WERI-Rb-1 (cell line): ENCODE measurements around the gene EBF4.

Source experiments
- DNase-seq: peaks from one replicate; pipeline ENCODE4 v3.0.0-alpha.2; 2020
- H3K27ac ChIP-seq: fragments of 250-450 bp; sonication (Bioruptor Pico); 2 replicates; pipeline ENCODE4 v1.5.1; 2020; ENCODE audit warnings: mild to moderate bottlenecking, moderate library complexity
- H3K27me3 ChIP-seq: fragments of 250-450 bp; sonication (Bioruptor Pico); 2 replicates; pipeline ENCODE4 v1.5.1; 2021; ENCODE audit warnings: mild to moderate bottlenecking, low read depth, moderate library complexity; ENCODE audit not compliant: insufficient read depth, severe bottlenecking
- H3K36me3 ChIP-seq: fragments of 250-450 bp; sonication (Bioruptor Pico); 2 replicates; pipeline ENCODE4 v1.5.1; 2020; ENCODE audit warnings: mild to moderate bottlenecking, moderate library complexity
- H3K4me3 ChIP-seq: 2 replicates; pipeline ENCODE4 v1.5.1; 2011; ENCODE audit warnings: low read depth, mild to moderate bottlenecking, control low read depth, low read length
- H3K9me3 ChIP-seq: fragments of 250-450 bp; sonication (Bioruptor Pico); 2 replicates; pipeline ENCODE4 v1.5.1; 2021; ENCODE audit warnings: mild to moderate bottlenecking, moderate library complexity; ENCODE audit not compliant: severe bottlenecking
- CTCF ChIP-seq: IDR thresholded peaks from 2 replicates; pipeline ENCODE4 v1.5.1; 2011; ENCODE audit warnings: low read depth, mild to moderate bottlenecking, control low read depth, inconsistent platforms, low read length

EBF4 gene

GRCh38 chr20:2796011-2796660 lies 103.6 kb downstream of the EBF4 start:
- TF ChIP-seq CTCF = no peak
- DNase-seq = no peak
- peaks cover 39% of the 10 kb centered on the region for H3K36me3 ChIP-seq
- no peaks in the 10 kb centered on the region for H3K27me3 ChIP-seq
- H3K9me3 ChIP-seq = no peaks in the 10 kb centered on the region
- H3K27ac ChIP-seq = no peak overlapping the region
- no peak overlapping the region for H3K4me3 ChIP-seq

GRCh38 chr20:2797136-2797983 lies 104.8 kb downstream of the EBF4 start:
- no peaks in the 10 kb centered on the region for H3K27me3 ChIP-seq
- no peaks in the 10 kb centered on the region for H3K9me3 ChIP-seq
- H3K4me3 ChIP-seq = no peak overlapping the region
- no peak overlapping the region for H3K27ac ChIP-seq
- peaks cover 39% of the 10 kb centered on the region for H3K36me3 ChIP-seq
- no peak for TF ChIP-seq CTCF
- DNase-seq = no peak

GRCh38 chr20:2798095-2798805 lies 105.7 kb downstream of the EBF4 start:
- Histone ChIP-seq H3K4me3 (no peak overlapping the region), H3K36me3 (peaks cover 35% of the 10 kb centered on the region), H3K27ac (no peak overlapping the region), H3K27me3 (no peaks in the 10 kb centered on the region), H3K9me3 (no peaks in the 10 kb centered on the region)
- no peak for TF ChIP-seq CTCF
- no peak for DNase-seq

GRCh38 chr20:2798814-2799213 lies 106.2 kb downstream of the EBF4 start:
- Histone ChIP-seq H3K27ac (no peak overlapping the region), H3K27me3 (no peaks in the 10 kb centered on the region), H3K9me3 (no peaks in the 10 kb centered on the region), H3K4me3 (no peak overlapping the region), H3K36me3 (peaks cover 35% of the 10 kb centered on the region)
- no peak for DNase-seq
- TF ChIP-seq CTCF = no peak

- TF ChIP-seq CTCF = no peak
- no peak for DNase-seq
- Histone ChIP-seq H3K9me3 (no peaks in the 10 kb centered on the region), H3K27ac (no peak overlapping the region), H3K27me3 (no peaks in the 10 kb centered on the region), H3K36me3 (peaks cover 35% of the 10 kb centered on the region), H3K4me3 (no peak overlapping the region; the same call in 1 of the 2 replicates)
Measured at GRCh38 chr20:2799271-2799670, 106.7 kb downstream of the EBF4 start.
